ENCODE measurements around the gene SRSF12.
"Not testable (repeated sequence)": the region's sequence is repeated elsewhere in the genome, so short reads cannot be mapped to it uniquely, and the experiment has no call there.

Gene SRSF12

DNA sequence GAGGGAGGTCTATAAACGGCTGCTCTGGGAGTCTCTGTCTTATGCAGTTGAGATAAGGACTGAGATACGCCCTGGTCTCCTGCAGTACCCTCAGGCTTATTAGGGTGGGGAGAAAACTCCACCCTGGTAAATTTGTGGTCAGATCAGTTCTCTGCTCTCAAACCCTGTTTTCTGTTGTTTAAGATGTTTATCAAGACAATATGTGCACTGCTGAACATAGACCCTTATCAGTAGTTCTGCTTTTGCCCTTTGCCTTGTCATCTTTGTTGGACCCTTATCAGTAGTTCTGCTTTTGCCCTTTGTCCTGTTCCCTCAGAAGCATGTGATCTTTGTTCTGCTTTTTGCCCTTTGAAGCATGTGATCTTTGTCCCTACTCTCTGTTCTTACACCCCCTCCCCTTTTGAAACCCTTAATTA lies 10.4 kb upstream of the SRSF12 start:
- DNase-seq, result not testable (repeated sequence)

DNA sequence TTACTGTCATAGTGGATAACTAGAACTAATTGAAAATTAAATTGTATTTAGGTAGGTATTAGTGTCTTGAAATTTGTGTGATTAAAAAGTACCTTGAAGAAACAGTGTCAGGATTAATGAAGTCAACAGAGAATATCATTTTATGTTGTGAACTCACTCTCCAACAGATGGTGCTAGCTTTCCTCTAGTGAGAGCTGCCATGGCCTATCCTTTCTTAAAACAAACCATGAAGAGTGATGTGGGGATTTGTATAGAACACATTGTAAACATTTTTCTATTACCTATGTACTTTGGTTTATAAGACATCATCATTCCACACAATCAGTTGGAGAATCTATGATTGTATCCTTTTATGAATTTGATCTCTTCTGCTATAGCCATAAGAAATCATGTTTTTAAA lies 4.8 kb upstream of the SRSF12 start:
- DNase-seq, result no peak

DNA sequence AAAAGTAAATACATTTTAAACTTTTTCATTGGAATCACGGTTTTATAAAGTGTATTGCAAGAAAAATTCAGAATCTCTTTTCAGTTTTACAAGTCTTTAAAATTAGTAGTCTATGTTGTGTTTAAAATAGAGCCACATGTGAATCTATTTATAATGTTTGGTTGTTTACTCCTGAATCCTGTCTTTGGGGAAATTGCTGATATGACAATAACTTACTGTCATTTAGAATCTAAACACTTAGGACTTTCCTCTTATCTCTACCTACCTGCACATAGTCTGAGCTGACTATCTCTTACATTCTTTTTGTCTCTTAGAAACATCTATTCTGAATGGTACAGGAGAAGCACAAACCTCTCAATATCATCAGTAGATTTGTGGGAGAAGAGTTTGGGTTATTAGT lies 4.1 kb upstream of the SRSF12 start:
- no peak for DNase-seq

DNA sequence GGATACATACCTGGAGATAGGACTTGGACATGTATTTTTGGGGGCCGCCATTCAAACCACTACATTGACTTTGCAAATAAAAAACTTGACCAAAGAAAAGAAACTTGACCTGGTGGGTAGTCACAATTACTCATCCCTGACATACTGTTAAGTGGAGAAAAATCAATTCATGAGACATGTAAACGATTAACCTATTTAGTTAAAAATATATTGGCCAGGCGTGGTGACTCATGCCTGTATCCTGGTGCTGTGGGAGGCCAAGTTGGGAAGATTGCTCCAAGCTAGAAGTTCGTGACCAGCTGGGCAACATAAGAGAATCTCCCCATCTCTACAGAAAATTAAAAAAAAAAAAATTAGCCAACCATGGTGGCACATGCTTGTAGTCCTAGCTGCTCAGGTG lies 2.5 kb upstream of the SRSF12 start:
- no peak for DNase-seq

DNA sequence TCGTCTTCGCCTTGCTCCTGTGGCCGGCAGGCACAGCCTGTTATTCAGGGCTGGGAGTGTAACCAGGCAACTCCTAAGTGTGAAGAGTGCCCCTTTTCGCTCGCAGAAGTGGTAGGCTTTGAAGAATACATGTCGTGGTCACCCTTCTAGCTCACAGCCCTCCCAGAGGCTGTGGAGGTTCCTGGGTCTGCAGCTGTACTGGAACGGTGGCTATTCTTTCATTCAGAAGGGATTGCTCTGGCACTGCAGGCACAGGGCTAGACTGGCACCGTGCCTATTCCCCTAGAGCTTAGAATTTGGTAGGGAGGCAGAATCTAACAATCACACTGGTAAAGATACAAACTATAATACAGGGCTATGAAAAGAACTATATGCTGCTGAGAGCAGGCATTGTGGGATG lies 1.1 kb upstream of the SRSF12 start:
- no peak for DNase-seq

DNA sequence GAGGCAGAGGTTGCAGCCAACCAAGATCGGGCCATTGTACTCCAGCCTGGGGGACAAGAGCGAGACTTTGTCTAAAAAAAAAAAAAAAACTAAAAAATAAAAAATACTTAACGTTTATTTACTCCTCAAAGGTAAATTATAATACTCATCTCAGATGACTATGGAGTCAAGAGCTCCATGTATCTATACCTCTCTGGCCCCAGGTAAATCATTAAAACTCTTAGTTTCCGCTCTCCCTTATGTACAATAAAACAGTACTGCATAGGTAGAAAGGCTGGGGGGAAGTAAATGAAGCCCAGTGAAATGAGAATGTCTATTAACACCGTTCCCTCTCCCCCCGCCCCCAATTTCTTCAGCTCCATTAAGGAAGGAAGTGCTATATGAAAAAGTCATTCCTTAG lies 1.2 kb downstream of the SRSF12 start:
- no peak for DNase-seq

DNA sequence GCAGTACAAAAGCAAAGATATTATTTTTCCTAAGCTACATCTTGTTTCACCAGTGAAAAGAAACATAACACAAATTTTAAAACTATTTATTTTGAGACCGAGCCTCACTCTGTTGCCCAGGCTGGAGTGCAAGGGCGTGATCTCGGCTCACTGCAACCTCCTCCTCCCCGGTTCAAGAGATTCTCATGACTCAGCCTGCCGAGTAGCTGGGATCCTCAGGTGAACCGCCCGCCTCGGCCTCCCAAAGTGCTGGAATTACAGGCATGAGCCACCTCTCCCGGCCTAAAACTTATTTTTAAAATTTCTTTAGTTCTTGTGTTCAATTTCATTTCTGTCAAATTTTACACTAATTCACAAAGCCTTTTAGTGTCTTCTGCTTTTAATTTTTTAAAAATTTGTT lies 5.9 kb downstream of the SRSF12 start:
- no peak for DNase-seq

DNA sequence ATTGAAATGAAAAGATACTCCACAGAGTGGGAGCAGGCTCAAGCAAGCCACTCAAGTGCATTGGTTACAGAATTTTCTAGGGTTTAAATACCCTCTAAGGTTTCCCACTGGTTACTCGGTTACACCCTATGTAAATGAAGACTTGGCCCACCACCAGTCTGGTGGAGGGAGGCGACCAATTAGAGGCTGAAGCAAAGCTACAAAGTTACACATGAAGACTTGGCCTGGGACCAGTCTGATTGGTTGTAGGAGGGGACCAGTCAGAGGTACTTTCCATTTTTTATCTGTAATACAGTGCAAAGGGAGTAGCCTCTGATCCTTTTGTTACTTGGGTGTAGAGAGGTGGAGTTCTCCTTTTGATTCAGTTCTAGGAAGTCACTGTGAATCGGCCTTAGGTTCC lies 7.6 kb downstream of the SRSF12 start:
- DNase-seq, result no peak

DNA sequence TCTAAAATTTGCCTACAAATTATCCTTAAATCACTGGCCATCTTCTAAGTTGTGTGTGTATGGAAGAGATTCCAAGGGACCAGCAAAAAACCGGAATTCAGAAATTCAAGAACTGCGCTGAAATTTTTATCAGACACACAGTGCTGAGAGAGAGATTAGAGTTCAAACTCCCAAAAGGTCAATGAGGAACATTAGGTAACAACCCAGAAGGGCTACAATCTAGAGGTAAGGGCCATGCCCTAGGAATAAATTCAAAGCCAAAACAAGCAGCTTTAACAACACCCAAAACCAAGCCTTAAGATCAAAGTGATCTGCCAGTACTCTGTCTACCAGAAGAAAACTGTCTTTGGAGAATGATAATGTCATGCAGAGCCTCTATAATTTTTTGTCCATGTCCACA lies 17.8 kb downstream of the SRSF12 start:
- DNase-seq, result no peak

DNA sequence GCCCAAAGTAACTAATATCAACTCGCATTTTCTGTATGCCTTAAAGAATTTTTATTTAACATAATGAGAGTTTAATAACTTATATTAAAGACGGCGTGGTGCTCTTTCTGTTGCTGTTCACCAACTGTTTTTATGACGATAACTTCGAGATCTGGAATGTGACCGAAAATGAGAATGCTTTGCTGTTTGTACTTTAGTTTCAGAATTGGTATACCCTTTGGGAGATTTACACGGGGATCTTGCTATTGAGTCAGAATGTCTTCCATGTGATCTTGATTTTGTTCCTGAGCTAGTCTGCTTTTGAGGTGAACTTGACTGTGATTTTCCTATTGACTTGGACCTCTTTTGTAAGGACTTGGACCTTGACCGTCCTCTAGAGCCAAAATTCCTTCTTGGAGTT lies 19.4 kb downstream of the SRSF12 start:
- no peak for DNase-seq

DNA sequence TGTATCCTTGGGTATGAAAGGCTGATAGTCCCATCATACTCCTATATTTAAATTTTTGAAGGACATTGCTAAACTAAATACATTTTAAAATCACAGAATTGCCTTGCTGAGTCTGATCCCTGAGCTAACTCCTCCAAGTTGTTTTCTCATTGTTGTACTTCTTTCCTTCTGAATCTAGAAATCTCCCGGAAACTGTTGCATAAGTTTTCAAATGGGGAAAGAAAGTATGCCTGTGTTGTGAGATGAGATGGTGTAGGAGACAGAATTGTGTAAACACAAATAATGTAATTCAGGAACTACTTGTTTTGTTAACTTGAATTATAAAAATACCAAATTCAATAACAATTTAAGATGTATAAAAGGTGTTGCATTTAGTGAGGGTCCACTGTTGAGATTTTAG lies 30.0 kb downstream of the SRSF12 start:
- no peak for DNase-seq

DNA sequence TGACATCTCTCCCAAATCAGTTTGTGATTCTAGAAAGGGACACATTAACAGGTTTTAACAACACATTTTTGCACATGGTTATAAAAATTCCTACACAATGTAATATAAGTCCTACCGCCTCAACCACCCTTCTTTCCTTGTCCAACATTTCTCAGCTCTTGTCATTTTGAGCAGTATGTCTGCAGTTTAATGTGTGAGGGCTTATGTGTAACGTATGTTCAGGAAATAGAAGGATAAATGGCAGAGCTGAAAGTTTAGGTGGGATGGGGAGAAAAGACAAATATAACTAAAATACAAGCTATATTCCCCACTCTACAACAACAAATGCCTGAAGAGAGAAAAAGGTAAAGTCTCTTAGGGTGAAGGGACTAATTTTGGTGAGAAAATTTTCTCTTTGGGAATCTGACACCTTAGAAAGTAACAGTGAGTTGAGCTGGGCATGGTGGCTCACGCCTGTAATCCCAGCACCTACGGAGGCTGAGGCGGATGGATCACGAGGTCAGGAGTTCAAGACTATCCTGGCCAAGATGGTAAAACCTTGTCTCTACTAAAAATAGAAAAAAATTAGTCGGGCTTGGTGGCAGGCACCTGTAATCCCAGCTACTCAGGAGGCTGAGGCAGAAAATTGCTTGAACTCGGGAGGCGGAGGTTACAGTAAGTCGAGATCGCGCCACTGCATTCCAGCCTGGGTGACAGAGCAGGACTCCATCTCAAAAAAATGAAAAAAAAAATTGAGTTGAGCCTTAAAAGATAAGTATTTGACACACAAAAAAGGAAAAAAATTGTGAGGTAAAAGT lies 32.3 kb downstream of the SRSF12 start:
- DNase-seq, result no peak

DNA sequence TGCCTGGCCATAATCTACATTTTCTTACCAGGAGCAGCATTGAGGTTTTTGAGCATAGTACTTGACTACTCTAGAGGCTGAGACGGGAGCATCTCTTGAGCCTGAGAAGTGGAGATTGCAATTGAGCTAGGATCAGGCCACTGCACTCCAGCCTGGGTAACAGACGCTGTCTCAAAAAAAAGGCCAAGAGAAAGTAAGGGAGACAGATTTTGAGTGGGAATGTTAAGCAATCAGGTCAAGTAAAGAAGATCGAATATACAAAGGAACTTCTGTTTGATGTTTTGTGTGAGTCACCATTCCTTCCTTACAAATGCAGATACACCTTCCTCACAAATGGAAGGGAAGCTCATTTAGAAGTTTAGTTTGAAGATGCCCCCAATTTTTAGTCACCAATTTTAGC lies 32.9 kb downstream of the SRSF12 start:
- DNase-seq, result no peak

DNA sequence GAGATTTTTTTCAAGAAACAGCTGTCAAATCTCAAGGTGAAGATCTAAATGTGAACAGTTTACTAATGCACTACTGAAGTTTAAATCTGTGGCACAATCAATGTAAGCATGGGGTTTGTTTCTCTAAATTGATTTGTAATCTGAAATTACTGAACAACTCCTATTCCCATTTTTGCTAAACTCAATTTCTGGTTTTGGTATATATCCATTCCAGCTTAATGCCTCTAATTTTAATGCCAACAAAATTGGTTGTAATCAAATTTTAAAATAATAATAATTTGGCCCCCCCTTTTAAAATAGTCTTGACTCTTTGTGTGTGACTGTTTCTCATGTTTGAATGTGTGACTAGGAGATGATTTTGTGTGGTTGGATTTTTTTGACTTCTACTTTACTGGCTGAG lies 33.3 kb downstream of the SRSF12 start:
- no peak for DNase-seq

DNA sequence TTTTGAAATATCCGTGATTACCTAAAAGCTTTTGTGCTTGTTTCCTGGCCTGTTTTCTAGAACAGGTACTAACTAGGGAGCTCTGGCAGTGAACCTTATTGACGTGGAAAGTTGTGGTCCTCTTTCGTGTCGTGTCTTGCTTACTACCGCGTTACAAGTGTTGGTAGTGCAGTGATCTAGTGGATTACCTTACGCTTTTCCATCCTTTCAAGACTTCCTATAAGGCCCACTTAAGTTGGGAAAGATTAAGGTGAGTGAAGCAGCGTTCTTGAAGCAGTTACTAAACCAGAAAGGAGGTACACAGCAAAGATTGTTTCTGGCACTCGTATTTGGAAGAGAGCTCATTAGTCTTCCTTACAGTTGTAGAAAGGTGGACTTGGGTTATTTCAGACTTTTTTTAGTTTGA lies 35.4 kb downstream of the SRSF12 start:
- no peak for DNase-seq

DNA sequence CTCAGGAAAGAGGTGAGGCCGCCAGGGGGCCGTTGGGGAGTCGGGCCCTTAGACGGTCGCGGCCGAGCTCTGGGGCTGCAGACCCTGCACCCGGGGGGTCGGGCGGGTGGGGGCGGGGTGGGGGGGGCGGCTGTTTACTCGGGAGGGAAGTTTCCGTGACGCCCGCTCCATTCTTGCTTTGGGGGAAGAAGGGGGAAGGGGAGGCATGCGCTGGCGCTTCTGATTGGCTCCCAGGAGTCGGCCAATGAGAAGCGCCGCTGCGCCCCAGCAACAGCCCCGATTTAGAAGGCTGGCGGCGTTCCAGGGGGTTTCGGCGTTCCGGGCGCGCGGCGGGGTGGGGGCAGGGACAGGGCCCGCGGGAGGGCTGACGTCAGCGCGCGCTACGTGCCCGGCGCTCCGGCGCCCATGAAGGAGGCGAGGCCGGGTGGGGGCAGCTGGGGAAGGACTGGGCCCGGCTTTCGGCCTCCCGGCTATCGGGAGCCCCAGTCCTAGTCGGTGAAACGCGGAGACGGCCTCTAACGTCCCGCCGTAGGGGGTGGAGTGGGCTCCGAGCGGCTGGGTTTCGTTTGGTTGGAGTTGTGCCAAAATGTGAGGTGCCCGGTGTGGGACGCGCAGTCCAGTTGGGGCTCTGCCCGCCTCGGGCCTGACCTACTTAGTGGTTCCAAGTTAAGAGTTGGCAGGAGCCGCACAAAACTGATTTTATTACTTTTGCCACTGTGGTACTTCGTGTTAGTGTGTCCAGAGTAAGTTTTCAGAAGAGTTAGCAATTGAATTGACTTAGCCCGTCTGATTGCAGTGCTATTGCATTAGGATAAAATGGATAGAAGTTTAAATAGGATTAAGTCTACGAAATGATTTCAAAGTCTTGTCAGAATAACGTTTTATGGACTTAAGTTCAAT lies 36.2 kb downstream of the SRSF12 start:
- peak; percentile 97 to 98 (median 98) for DNase-seq

DNA sequence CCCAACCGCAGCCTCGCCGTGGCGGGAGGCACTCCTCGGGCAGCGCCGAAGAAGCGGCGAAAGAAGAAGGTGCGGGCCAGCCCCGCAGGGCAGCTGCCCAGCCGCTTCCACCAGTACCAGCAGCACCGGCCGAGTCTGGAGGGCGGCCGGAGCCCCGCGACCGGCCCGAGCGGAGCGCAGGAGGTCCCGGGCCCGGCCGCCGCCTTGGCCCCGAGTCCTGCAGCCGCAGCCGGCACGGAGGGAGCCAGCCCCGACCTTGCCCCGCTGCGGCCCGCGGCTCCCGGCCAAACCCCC lies 36.8 kb downstream of the SRSF12 start:
- no peak for DNase-seq

DNA sequence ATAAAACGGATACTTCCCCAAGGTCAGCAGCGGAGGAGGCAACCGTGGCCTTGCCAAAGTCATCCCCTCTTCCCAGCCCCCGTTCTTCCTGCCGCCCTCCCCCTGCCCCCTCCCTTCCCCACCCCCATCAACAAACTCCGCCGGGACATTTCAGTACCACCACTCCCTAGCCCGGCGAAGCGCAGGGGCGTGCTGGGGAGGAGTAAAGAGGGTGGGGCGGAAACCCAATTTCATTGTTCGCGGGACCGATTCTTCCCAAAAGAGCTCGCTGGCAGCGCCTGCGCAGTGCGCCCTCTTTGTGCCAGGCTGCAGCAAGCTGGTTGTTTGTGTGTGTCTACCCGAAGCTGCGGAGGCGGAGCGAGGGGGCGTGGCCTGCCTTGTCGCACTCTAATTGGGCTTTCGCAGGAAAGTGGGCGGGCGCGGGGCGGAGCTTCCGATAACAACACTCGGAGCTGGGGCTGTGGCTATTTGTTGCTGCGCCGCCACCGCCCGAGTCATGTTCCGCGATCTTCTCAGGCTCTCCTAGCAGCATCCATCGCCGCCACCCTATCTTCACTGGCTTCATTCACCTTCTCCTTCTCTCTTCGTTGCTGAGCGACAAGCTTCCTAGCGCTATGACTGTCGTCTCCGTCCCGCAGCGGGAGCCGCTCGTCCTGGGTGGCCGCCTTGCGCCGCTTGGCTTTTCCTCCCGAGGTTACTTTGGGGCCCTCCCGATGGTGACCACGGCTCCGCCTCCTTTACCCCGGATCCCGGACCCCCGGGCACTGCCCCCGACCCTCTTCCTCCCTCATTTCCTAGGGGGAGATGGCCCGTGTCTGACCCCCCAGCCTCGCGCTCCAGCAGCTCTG lies 37.4 kb downstream of the SRSF12 start, which contains the start of gene PNRC1:
TSS of gene PNRC1 (plus strand) at position 471 of the 848 bp plus-strand sequence. CDS start at position 615, 144 bp downstream.
- peak; percentile 100 for DNase-seq

DNA sequence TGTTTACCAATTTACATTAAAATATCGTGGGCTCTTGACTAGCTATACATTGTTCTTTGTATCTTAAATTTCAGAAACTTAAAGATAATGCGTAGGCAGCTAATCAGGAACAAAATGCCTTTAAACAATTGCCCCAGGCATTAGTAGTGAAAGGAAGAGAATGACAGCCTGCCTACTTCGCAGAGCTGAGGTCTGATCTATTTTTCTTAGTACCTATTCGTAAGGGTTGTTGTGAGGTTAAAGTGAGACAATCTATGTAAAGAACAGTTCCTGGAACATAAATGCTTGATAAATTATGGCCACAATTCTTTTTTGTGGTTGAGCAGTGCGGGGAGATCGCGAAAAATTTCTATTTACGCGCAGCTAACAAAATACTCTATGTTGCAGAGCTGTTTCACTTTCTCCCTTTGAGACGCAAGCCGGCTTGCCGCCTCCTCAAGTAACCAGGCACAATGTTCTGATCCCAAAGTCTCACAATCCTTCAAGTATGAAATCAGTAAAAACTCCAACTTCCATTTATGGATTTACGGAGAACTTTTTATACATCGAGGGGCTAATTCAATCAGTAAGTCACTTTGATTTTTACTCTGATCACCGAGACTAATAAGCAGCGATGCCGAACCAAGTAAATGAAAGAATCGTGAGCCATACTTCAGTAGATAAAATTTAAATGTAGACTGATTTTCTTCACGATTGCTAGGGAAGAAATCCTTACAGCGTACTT lies 38.2 kb downstream of the SRSF12 start:
- peak; percentile 6 to 46 (median 23) for DNase-seq

DNA sequence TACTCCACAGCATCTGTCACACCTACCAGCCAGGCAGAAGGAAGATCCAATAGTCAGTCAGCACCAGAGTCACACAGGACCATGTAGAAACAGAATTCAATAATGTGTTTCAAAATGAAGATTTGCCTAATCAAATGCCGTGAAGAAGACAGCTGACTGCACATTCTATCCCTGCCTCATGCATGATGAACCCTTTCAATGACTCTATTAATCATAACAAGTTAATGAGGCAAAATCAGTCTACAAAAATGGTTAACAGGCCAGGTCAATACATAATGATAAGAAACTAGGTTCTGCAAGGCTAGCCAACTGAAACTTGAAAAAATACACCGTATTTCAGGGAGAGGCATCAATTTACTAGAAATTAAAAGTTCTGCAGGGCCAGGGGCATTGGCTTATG lies 44.0 kb downstream of the SRSF12 start:
- DNase-seq, result no peak

DNA sequence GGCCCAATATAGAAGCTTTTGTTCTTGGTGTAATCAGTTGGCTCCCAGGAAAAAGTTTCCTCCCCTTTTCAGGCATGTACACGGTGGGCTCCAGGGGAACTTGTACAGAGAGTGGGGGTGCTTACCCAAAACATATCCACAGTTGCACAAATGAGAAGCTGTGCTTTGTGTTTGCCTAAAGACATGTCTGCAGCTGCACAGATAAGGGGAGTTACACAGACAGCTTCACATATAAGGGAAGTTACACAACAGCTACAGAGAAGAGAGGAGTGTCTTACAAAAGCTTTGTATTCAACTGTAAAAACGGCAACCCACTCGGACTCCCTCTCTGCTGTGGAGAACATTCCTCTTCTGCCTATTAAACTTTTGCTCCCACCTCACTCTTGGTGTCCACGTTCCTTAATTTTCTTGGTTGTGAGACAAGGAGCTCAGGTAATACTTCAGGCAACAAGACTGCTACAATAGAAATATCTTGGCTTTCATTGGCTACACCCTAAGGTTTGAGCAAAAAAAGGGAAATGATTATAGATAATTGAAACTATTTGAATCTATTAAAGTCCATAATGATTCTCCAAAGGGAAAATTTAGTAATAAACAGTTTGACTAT lies 44.8 kb downstream of the SRSF12 start:
- DNase-seq, result no peak

DNA sequence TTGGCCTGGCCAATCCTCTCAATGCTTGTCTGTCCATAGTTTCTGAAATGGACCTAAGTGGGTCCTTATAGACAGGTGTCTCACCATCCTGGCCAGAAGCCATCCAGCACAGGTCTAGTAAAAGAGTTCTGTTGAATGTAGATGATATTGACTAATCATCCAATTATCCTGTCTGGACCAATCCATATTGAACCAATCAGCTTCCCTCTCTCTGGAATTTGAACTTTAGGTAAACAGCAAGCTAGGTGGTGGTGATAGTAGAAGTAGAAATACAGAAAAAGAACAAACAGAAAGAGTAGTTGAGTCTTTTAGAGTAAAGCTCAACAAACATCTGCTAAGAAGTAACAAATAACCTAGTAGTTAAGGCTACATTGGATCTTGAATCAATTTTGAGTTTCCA lies 46.8 kb downstream of the SRSF12 start:
- DNase-seq, result no peak
